ENCODE data around the gene OPCML. TPM values are rescaled to one million over a fixed set of nuclear protein-coding genes. Genes with fewer than 3 reads are reported as not detected.

OPCML gene
- total RNA-seq, 1 experiment from 2014 or later, result not detected

GRCh38 chr11:133285359-133285758, 246.9 kb downstream of the OPCML start:
- Mint-ChIP-seq H3K27me3 (ENCODE audit: insufficient read depth, unreplicated experiment) (peaks cover 5% of the 10 kb centered on the region), H3K36me3 (ENCODE audit: insufficient read depth, unreplicated experiment) (no peaks in the 10 kb centered on the region), H3K4me1 (ENCODE audit: low read depth, unreplicated experiment) (no peaks in the 10 kb centered on the region), H3K4me3 (ENCODE audit: unreplicated experiment) (no peak overlapping the region), H3K27ac (ENCODE audit: unreplicated experiment) (no peak overlapping the region), H3K9me3 (ENCODE audit: unreplicated experiment) (peaks cover 10% of the 10 kb centered on the region)
- ChIA-PET POLR2A (no interaction called here), CTCF (no interaction called here)
- BruUV-seq (replicated peaks), result no TSS peak
- H3K27me3 ChIP-seq (replicated peaks; ENCODE audit: control insufficient read depth, insufficient read depth, low read length), result no peaks in the 10 kb centered on the region
- H3K4me1 ChIP-seq, result no peaks in the 10 kb centered on the region
- no peak for TF ChIP-seq CTCF (IDR thresholded peaks at IDR 0.05; ENCODE audit: insufficient read depth in 1 of 2, low read depth in 1 of 2, low read length in 1 of 2, severe bottlenecking in 1 of 2, unreplicated experiment in 1 of 2)
- intact Hi-C loops (cut with micrococcal nuclease; ENCODE audit: unreplicated experiment), result no loop called here
- DNase-seq, result no peak
- H3K36me3 ChIP-seq (ENCODE audit: control insufficient read depth, insufficient read depth, low read length), result no peaks in the 10 kb centered on the region
- no peaks in the 10 kb centered on the region for H3K9me3 ChIP-seq
- H3K4me3 ChIP-seq (ENCODE audit: low read depth, low read length), result no peak overlapping the region

- H3K27ac Mint-ChIP-seq (ENCODE audit: unreplicated experiment), result no peak overlapping the region
- no peak for DNase-seq
- peaks cover 10% of the 10 kb centered on the region for H3K9me3 Mint-ChIP-seq (ENCODE audit: unreplicated experiment)
- Histone ChIP-seq H3K9me3 (no peaks in the 10 kb centered on the region), H3K4me3 (ENCODE audit: low read depth, low read length) (no peak overlapping the region), H3K4me1 (no peaks in the 10 kb centered on the region), H3K27me3 (replicated peaks; ENCODE audit: control insufficient read depth, insufficient read depth, low read length) (no peaks in the 10 kb centered on the region), H3K36me3 (ENCODE audit: control insufficient read depth, insufficient read depth, low read length) (no peaks in the 10 kb centered on the region)
- intact Hi-C loops (cut with micrococcal nuclease; ENCODE audit: unreplicated experiment), result no loop called here
- BruUV-seq (replicated peaks), result no TSS peak
- H3K36me3 Mint-ChIP-seq (ENCODE audit: insufficient read depth, unreplicated experiment), result no peaks in the 10 kb centered on the region
- POLR2A ChIA-PET, result no interaction called here
- peaks cover 8% of the 10 kb centered on the region for H3K27me3 Mint-ChIP-seq (ENCODE audit: insufficient read depth, unreplicated experiment)
- no peak overlapping the region for H3K4me3 Mint-ChIP-seq (ENCODE audit: unreplicated experiment)
- H3K4me1 Mint-ChIP-seq (ENCODE audit: low read depth, unreplicated experiment), result no peaks in the 10 kb centered on the region
- no peak for TF ChIP-seq CTCF (IDR thresholded peaks at IDR 0.05; ENCODE audit: insufficient read depth in 1 of 2, low read depth in 1 of 2, low read length in 1 of 2, severe bottlenecking in 1 of 2, unreplicated experiment in 1 of 2)
- CTCF ChIA-PET, result interaction anchor here (0.7 kb wide), 1 partner anchor 9 kb away, joined by 5 read pairs; no protein-coding TSS in a partner anchor
Observed at GRCh38 chr11:133284156-133284555, 248.1 kb downstream of the OPCML start.

- 0 out of 2 replicates have a peak, but pooled peaks cover 4% of the 10 kb centered on the region for H3K9me3 ChIP-seq
- Mint-ChIP-seq H3K4me1 (ENCODE audit: low read depth, unreplicated experiment) (no peaks in the 10 kb centered on the region), H3K4me3 (ENCODE audit: unreplicated experiment) (no peak overlapping the region), H3K9me3 (ENCODE audit: unreplicated experiment) (peaks cover 10% of the 10 kb centered on the region), H3K27me3 (ENCODE audit: insufficient read depth, unreplicated experiment) (peaks cover 17% of the 10 kb centered on the region), H3K36me3 (ENCODE audit: insufficient read depth, unreplicated experiment) (no peaks in the 10 kb centered on the region), H3K27ac (ENCODE audit: unreplicated experiment) (no peak overlapping the region)
- no peak for DNase-seq
- H3K4me1 ChIP-seq, result no peaks in the 10 kb centered on the region
- no peaks in the 10 kb centered on the region for H3K27me3 ChIP-seq (replicated peaks; ENCODE audit: control insufficient read depth, insufficient read depth, low read length)
- TF ChIP-seq CTCF (IDR thresholded peaks at IDR 0.05; ENCODE audit: insufficient read depth in 1 of 2, low read depth in 1 of 2, low read length in 1 of 2, severe bottlenecking in 1 of 2, unreplicated experiment in 1 of 2), result no peak
- POLR2A ChIA-PET, result no interaction called here
- no peak overlapping the region for H3K4me3 ChIP-seq (ENCODE audit: low read depth, low read length)
- H3K36me3 ChIP-seq (ENCODE audit: control insufficient read depth, insufficient read depth, low read length), result no peaks in the 10 kb centered on the region
- no TSS peak for BruUV-seq (replicated peaks)
- intact Hi-C loops (cut with micrococcal nuclease; ENCODE audit: unreplicated experiment), result no loop called here
- CTCF ChIA-PET, result no interaction called here
Observed at GRCh38 chr11:133277886-133278285, 254.4 kb downstream of the OPCML start.
